CD14-positive monocyte (primary cell): ENCODE measurements around the gene TTC39B. TPM values are rescaled to one million over a fixed set of nuclear protein-coding genes. Genes with fewer than 3 reads are reported as not detected.

ENCODE experiments used
- DNase-seq, 3 donors: peaks; one replicate each; pipeline ENCODE4 v3.0.0-alpha.2; 2011 to 2022
- H2AFZ ChIP-seq: 2 replicates; pipeline ENCODE4 v1.6.0; 2012; ENCODE audit warnings: mild to moderate bottlenecking, low read depth, low read length, inconsistent platforms; ENCODE audit not compliant: insufficient read depth, poor library complexity, severe bottlenecking
- H3K27ac ChIP-seq, 2 donors: 1 replicate in 1 of 2; 2 replicates in 1 of 2; pipeline ENCODE4 v1.5.1; 2012 to 2013; ENCODE audit warnings: low read length in 2 of 2, control low read depth in 1 of 2, inconsistent platforms in 1 of 2, low read depth in 1 of 2, mild to moderate bottlenecking in 1 of 2
- H3K27me3 ChIP-seq, 2 donors: one replicate each; pipeline versions ENCODE4 v1.6.0 to v1.6.1; 2011 to 2013; ENCODE audit warnings: low read length in 2 of 2; ENCODE audit not compliant: control insufficient read depth in 2 of 2, insufficient read depth in 2 of 2
- H3K36me3 ChIP-seq, 2 donors: replicated peaks in 1 of 2; 1 replicate in 1 of 2; 2 replicates in 1 of 2; pipeline versions ENCODE4 v1.5.1 to v1.6.1; 2012 to 2013; ENCODE audit warnings: low read length in 2 of 2, control low read depth in 1 of 2, inconsistent platforms in 1 of 2, mild to moderate bottlenecking in 1 of 2; ENCODE audit not compliant: insufficient read depth in 2 of 2, control insufficient read depth in 1 of 2
- H3K4me1 ChIP-seq, 2 donors: 1 replicate in 1 of 2; 2 replicates in 1 of 2; pipeline versions ENCODE4 v1.5.1 to v1.6.1; 2012 to 2013; ENCODE audit warnings: low read length in 2 of 2, control low read depth in 1 of 2, inconsistent platforms in 1 of 2, mild to moderate bottlenecking in 1 of 2, moderate library complexity in 1 of 2; ENCODE audit not compliant: insufficient read depth in 2 of 2, control insufficient read depth in 1 of 2
- H3K4me2 ChIP-seq: replicated peaks from 2 replicates; pipeline ENCODE3; 2012; ENCODE audit warnings: low read length, moderate library complexity, mild to moderate bottlenecking; ENCODE audit not compliant: poor library complexity, severe bottlenecking; ENCODE audit errors: extremely low read depth
- H3K4me3 ChIP-seq, 3 experiments: fragments of 200-600 bp in 1 of 3; sonication (generic) in 1 of 3; replicated peaks in 1 of 3; 1 replicate in 2 of 3; 2 replicates in 1 of 3; pipeline ENCODE4 v1.5.1; 2011 to 2013; ENCODE audit warnings: low read length in 3 of 3, mild to moderate bottlenecking in 3 of 3, control low read depth in 2 of 3, low read depth in 2 of 3, inconsistent platforms in 1 of 3, moderate library complexity in 1 of 3
- H3K79me2 ChIP-seq: 2 replicates; pipeline ENCODE4 v1.6.0; 2012; ENCODE audit warnings: mild to moderate bottlenecking, control low read depth, inconsistent platforms, low read length, moderate library complexity; ENCODE audit not compliant: insufficient read depth
- H3K9ac ChIP-seq: 2 replicates; pipeline ENCODE4 v1.6.0; 2017; ENCODE audit warnings: low read length, mild to moderate bottlenecking; ENCODE audit not compliant: insufficient read depth, poor library complexity, severe bottlenecking
- H3K9me3 ChIP-seq, 2 donors: replicated peaks in 1 of 2; 1 replicate in 1 of 2; 2 replicates in 1 of 2; pipeline versions ENCODE4 v1.5.1 to v1.6.1; 2012 to 2013; ENCODE audit warnings: low read length in 2 of 2, control low read depth in 1 of 2; ENCODE audit not compliant: control insufficient read depth in 1 of 2, insufficient read depth in 1 of 2
- H4K20me1 ChIP-seq: 2 replicates; pipeline ENCODE4 v1.6.0; 2012; ENCODE audit warnings: mild to moderate bottlenecking, low read length, control low read depth, moderate library complexity; ENCODE audit not compliant: insufficient read depth
- H3K27ac Mint-ChIP-seq, 7 donors: one replicate each; pipeline ENCODE4 v1.8.0; 2020; ENCODE audit warnings: mild to moderate bottlenecking in 7 of 7, mixed read lengths in 7 of 7, moderate library complexity in 6 of 7, inconsistent platforms in 2 of 7
- H3K27me3 Mint-ChIP-seq, 3 donors: one replicate each; pipeline ENCODE4 v1.8.0; 2021 to 2022; ENCODE audit warnings: low read depth in 3 of 3, mild to moderate bottlenecking in 3 of 3, mixed read lengths in 3 of 3, moderate library complexity in 3 of 3, inconsistent platforms in 1 of 3
- H3K36me3 Mint-ChIP-seq, 2 donors: one replicate each; pipeline ENCODE4 v1.8.0; 2020; ENCODE audit warnings: mixed read lengths in 2 of 2, inconsistent platforms in 1 of 2, mild to moderate bottlenecking in 1 of 2
- H3K4me1 Mint-ChIP-seq: one replicate; pipeline ENCODE4 v1.8.0; 2020; ENCODE audit warnings: mild to moderate bottlenecking, mixed read lengths
- H3K4me3 Mint-ChIP-seq, 2 donors: one replicate each; pipeline ENCODE4 v1.8.0; 2020; ENCODE audit warnings: mild to moderate bottlenecking in 2 of 2, mixed read lengths in 2 of 2, moderate library complexity in 1 of 2
- H3K9me3 Mint-ChIP-seq, 7 donors: one replicate each; pipeline ENCODE4 v1.8.0; 2020 to 2022; ENCODE audit warnings: mixed read lengths in 7 of 7, mild to moderate bottlenecking in 6 of 7, moderate library complexity in 6 of 7, inconsistent platforms in 2 of 7
- CTCF ChIP-seq: fragments of 200-600 bp; IDR thresholded peaks from one replicate; pipeline ENCODE4 v1.8.0; 2022; ENCODE audit warnings: antibody characterized with exemption, mild to moderate bottlenecking
- WGBS: methylation state at CpG from one replicate; pipeline ENCODE4 v1.1.5; 2013; ENCODE audit warnings: missing lambda C conversion rate; ENCODE audit not compliant: insufficient coverage; 5-methylcytosine and 5-hydroxymethylcytosine counted together
- intact Hi-C, 2 donors: fragments of 100-400 bp; cut with micrococcal nuclease; formaldehyde crosslinking; loops; one replicate each; pipeline versions ENCODE4 v1.15.0 to v1.15.1; 2023
- polyA plus RNA-seq, 3 donors: library from polyadenylated mRNA; depleted of rRNA in 1 of 3; unstranded in 2 of 3; stranded (reverse) in 1 of 3; fragments of 300-500 nt in 2 of 3; fragments of >200 nt in 1 of 3; fragmentation: Illumina TruSeq in 2 of 3; gene quantifications; 1 replicate in 2 of 3; 2 replicates in 1 of 3; pipeline ENCODE4 v1.2.3, GENCODE V29; 2012 to 2021

The TTC39B gene
- polyA plus RNA-seq, 3 donors = 0.87 to 5.3 (median 3.1) TPM

- peaks cover 19 to 28% of the 10 kb centered on the region in 2 donors for H3K36me3 Mint-ChIP-seq
- Histone ChIP-seq H2AFZ (no peak overlapping the region), H3K9me3 (no peaks in the 10 kb centered on the region), H3K27ac (no peak overlapping the region), H4K20me1 (no peaks in the 10 kb centered on the region), H3K4me1 (no peaks in the 10 kb centered on the region), H3K36me3 (no peaks in the 10 kb centered on the region), H3K27me3 (no peaks in the 10 kb centered on the region), H3K79me2 (no peaks in the 10 kb centered on the region), H3K9ac (no peak overlapping the region), H3K4me2 (no peak overlapping the region), H3K4me3 (no peak overlapping the region)
- no peaks in the 10 kb centered on the region for H3K4me1 Mint-ChIP-seq
- no peak for TF ChIP-seq CTCF
- H3K27ac Mint-ChIP-seq = no peak overlapping the region
- no peak overlapping the region for H3K4me3 Mint-ChIP-seq
- intact Hi-C loops = no loop called here
- no peak for DNase-seq
- WGBS = no CpG with 5 or more reads among the region's 3 CpGs
- peaks cover 0 to 11% (median 5%) of the 10 kb centered on the region in 7 donors for H3K9me3 Mint-ChIP-seq
- no peaks in the 10 kb centered on the region for H3K27me3 Mint-ChIP-seq
These were observed 99.9 kb downstream of the TTC39B start for GRCh38 chr9:15206903-15207696.

- Mint-ChIP-seq H3K9me3 (peaks cover 0 to 11% (median 5%) of the 10 kb centered on the region in 7 donors), H3K4me3 (no peak overlapping the region), H3K36me3 (peaks cover 17 to 27% of the 10 kb centered on the region in 2 donors), H3K27me3 (no peaks in the 10 kb centered on the region), H3K4me1 (no peaks in the 10 kb centered on the region), H3K27ac (no peak overlapping the region)
- intact Hi-C loops = no loop called here
- Histone ChIP-seq H3K27ac (no peak overlapping the region), H2AFZ (no peak overlapping the region), H3K4me2 (no peak overlapping the region), H3K79me2 (no peaks in the 10 kb centered on the region), H3K4me1 (no peaks in the 10 kb centered on the region), H4K20me1 (no peaks in the 10 kb centered on the region), H3K36me3 (peaks cover 0 to 7% of the 10 kb centered on the region in 2 donors), H3K4me3 (no peak overlapping the region), H3K9ac (no peak overlapping the region), H3K9me3 (no peaks in the 10 kb centered on the region), H3K27me3 (no peaks in the 10 kb centered on the region)
- TF ChIP-seq CTCF = no peak
- no peak for DNase-seq
- WGBS = 100% methylated on average over 4 of the region's 7 CpGs
These were observed 101.2 kb downstream of the TTC39B start for GRCh38 chr9:15205632-15206420.
